Upper lobe of right lung (tissue), 1 donor: ENCODE results near the gene AP1M1. TPM values are rescaled to one million over a fixed set of nuclear protein-coding genes. Genes with fewer than 3 reads are reported as not detected.
A peak's percentile ranks its signal among the peaks of the same experiment; 100 is the strongest.

Experiments used
- ATAC-seq: fragments of 200-7000 bp; cut with Tn5 transposase; one replicate; pipeline ENCODE4 v1.9.1; 2020; ENCODE audit warnings: mild to moderate bottlenecking, moderate library complexity
- DNase-seq: peaks from one replicate; pipeline ENCODE4 v3.0.0-alpha.2; 2020
- H3K27ac ChIP-seq: fragments of 200-600 bp; one replicate; pipeline ENCODE4 v1.8.0; 2022
- H3K27me3 ChIP-seq: fragments of 200-600 bp; one replicate; pipeline ENCODE4 v1.8.0; 2022; ENCODE audit warnings: mild to moderate bottlenecking
- H3K36me3 ChIP-seq: fragments of 200-600 bp; one replicate; pipeline ENCODE4 v1.8.0; 2022
- H3K4me1 ChIP-seq: fragments of 200-600 bp; one replicate; pipeline ENCODE4 v1.8.0; 2022
- H3K4me3 ChIP-seq: fragments of 200-600 bp; one replicate; pipeline ENCODE4 v1.8.0; 2022; ENCODE audit warnings: mild to moderate bottlenecking
- H3K9me3 ChIP-seq: fragments of 200-600 bp; one replicate; pipeline ENCODE4 v1.8.0; 2022
- CTCF ChIP-seq: fragments of 200-600 bp; IDR thresholded peaks from one replicate; pipeline ENCODE4 v1.8.0; 2022; ENCODE audit warnings: antibody characterized with exemption
- intact Hi-C: fragments of 100-400 bp; cut with DNase I; formaldehyde crosslinking; loops from one replicate; pipeline ENCODE4 v1.11.0; 2022
- total RNA-seq: library from RNA; stranded (reverse); fragmentation: NEBNext Ultra II Directional; extraction: Animal tissue kit (Norgen Biotek cat#: 25700); gene quantifications from one replicate; pipeline ENCODE4 v1.2.1, GENCODE V29; 2021
- donor health status: DM: no; HTN: yes; CAD: no; lungs with severe emphysema.

Gene AP1M1
- total RNA-seq, 1 donor from 2014 or later = 72.1 TPM

GRCh38 chr19:16226184-16226591 lies 28.5 kb downstream of the AP1M1 start:
- no peak overlapping the region for H3K27ac ChIP-seq
- no peak for TF ChIP-seq CTCF
- H3K9me3 ChIP-seq = peaks cover 11% of the 10 kb centered on the region
- H3K27me3 ChIP-seq = no peaks in the 10 kb centered on the region
- ATAC-seq (peak; percentile 6), DNase-seq (peak; percentile 61)
- no peak overlapping the region for H3K4me3 ChIP-seq
- no peaks in the 10 kb centered on the region for H3K4me1 ChIP-seq
- intact Hi-C loops = no loop called here
- H3K36me3 ChIP-seq = peaks cover 87% of the 10 kb centered on the region

- Histone ChIP-seq H3K27me3 (no peaks in the 10 kb centered on the region), H3K9me3 (peaks cover 2% of the 10 kb centered on the region), H3K36me3 (peaks cover 88% of the 10 kb centered on the region), H3K4me3 (no peak overlapping the region), H3K27ac (no peak overlapping the region), H3K4me1 (no peaks in the 10 kb centered on the region)
- ATAC-seq (peak; percentile 3), DNase-seq (peak; percentile 57)
- intact Hi-C loops = no loop called here
- TF ChIP-seq CTCF = no peak
Observed at GRCh38 chr19:16226878-16227836, 29.4 kb downstream of the AP1M1 start.

GRCh38 chr19:16227837-16228636 lies 30.3 kb downstream of the AP1M1 start:
- DNase-seq = peak; percentile 57
- no peaks in the 10 kb centered on the region for H3K27me3 ChIP-seq
- no peak for ATAC-seq
- no peaks in the 10 kb centered on the region for H3K9me3 ChIP-seq
- no peak overlapping the region for H3K4me3 ChIP-seq
- intact Hi-C loops = no loop called here
- no peaks in the 10 kb centered on the region for H3K4me1 ChIP-seq
- no peak for TF ChIP-seq CTCF
- peaks cover 88% of the 10 kb centered on the region for H3K36me3 ChIP-seq
- no peak overlapping the region for H3K27ac ChIP-seq

GRCh38 chr19:16228637-16229321 lies 31.1 kb downstream of the AP1M1 start:
- H3K27ac ChIP-seq = no peak overlapping the region
- H3K9me3 ChIP-seq = no peaks in the 10 kb centered on the region
- TF ChIP-seq CTCF = no peak
- H3K4me1 ChIP-seq = no peaks in the 10 kb centered on the region
- H3K36me3 ChIP-seq = peaks cover 88% of the 10 kb centered on the region
- DNase-seq = peak; percentile 29
- no peak overlapping the region for H3K4me3 ChIP-seq
- no peak for ATAC-seq
- H3K27me3 ChIP-seq = no peaks in the 10 kb centered on the region
- intact Hi-C loops = no loop called here

- no peak overlapping the region for H3K27ac ChIP-seq
- no peaks in the 10 kb centered on the region for H3K27me3 ChIP-seq
- H3K9me3 ChIP-seq = no peaks in the 10 kb centered on the region
- DNase-seq = peak; percentile 60
- ATAC-seq = no peak
- TF ChIP-seq CTCF = no peak
- intact Hi-C loops = no loop called here
- peaks cover 88% of the 10 kb centered on the region for H3K36me3 ChIP-seq
- no peaks in the 10 kb centered on the region for H3K4me1 ChIP-seq
- no peak overlapping the region for H3K4me3 ChIP-seq
Observed at GRCh38 chr19:16229322-16229641, 31.6 kb downstream of the AP1M1 start.
